Gastroesophageal sphincter (tissue), 4 donors: Measurements from ENCODE around the gene MED27. TPM values are rescaled to one million over a fixed set of nuclear protein-coding genes. Genes with fewer than 3 reads are reported as not detected.

Source experiments
- ATAC-seq: fragments of 150-250 bp; one replicate; pipeline ENCODE4 v1.9.1; 2016; ENCODE audit warnings: mild to moderate bottlenecking, moderate library complexity
- H3K27ac ChIP-seq, 4 donors: fragments of 200-600 bp; sonication (generic) in 3 of 4; 1 replicate in 3 of 4; 2 replicates in 1 of 4; pipeline ENCODE4 v1.5.1; 2016 to 2019
- H3K27me3 ChIP-seq: fragments of 200-600 bp; sonication (generic); one replicate; pipeline ENCODE4 v1.5.1; 2019
- H3K36me3 ChIP-seq, 2 donors: fragments of 200-600 bp; sonication (generic); one replicate each; pipeline ENCODE4 v1.5.1; 2019; ENCODE audit warnings: control low read depth in 1 of 2
- H3K4me1 ChIP-seq, 3 donors: fragments of 200-600 bp; sonication (generic); 1 replicate in 2 of 3; 2 replicates in 1 of 3; pipeline ENCODE4 v1.5.1; 2016 to 2019; ENCODE audit warnings: control low read depth in 2 of 3
- H3K4me3 ChIP-seq, 2 donors: fragments of 200-600 bp; sonication (generic); one replicate each; pipeline ENCODE4 v1.5.1; 2019; ENCODE audit warnings: mild to moderate bottlenecking in 1 of 2, moderate library complexity in 1 of 2
- H3K9me3 ChIP-seq, 3 donors: fragments of 200-600 bp; sonication (generic); one replicate each; pipeline ENCODE4 v1.5.1; 2017 to 2019; ENCODE audit warnings: control low read depth in 2 of 3
- CTCF ChIP-seq, 4 experiments: fragments of 200-600 bp in 2 of 4; fragments of 450-650 bp in 2 of 4; sonication (generic) in 1 of 4; IDR thresholded peaks; one replicate each; pipeline ENCODE4 v1.5.1; 2017 to 2019; ENCODE audit warnings: antibody characterized with exemption in 4 of 4, mild to moderate bottlenecking in 2 of 4, moderate library complexity in 2 of 4
- EP300 ChIP-seq: sonication (generic); formaldehyde crosslinking; IDR thresholded peaks from one replicate; pipeline ENCODE4 v1.6.1; 2017; ENCODE audit warnings: antibody characterized with exemption, mild to moderate bottlenecking
- POLR2A ChIP-seq, 2 donors: fragments of 450-650 bp; IDR thresholded peaks; one replicate each; pipeline ENCODE4 v1.6.1; 2017; ENCODE audit warnings: antibody characterized with exemption in 2 of 2, mild to moderate bottlenecking in 2 of 2, moderate library complexity in 1 of 2
- POLR2AphosphoS5 ChIP-seq: sonication (generic); formaldehyde crosslinking; IDR thresholded peaks from one replicate; pipeline ENCODE4 v1.6.1; 2017; ENCODE audit warnings: antibody characterized with exemption
- WGBS, 2 donors: methylation state at CpG; one replicate each; pipeline ENCODE4 v1.1.5; 2018; ENCODE audit warnings: low coverage in 1 of 2; 5-methylcytosine and 5-hydroxymethylcytosine counted together
- total RNA-seq, 4 donors: library from RNA; depleted of rRNA; stranded (reverse); fragments of >200 nt; gene quantifications; one replicate each; pipeline ENCODE4 v1.1.0, GENCODE V29; 2016

MED27 gene
- total RNA-seq, 4 donors from 2014 or later, result 13.2 to 21.0 (median 13.9) TPM

DNA sequence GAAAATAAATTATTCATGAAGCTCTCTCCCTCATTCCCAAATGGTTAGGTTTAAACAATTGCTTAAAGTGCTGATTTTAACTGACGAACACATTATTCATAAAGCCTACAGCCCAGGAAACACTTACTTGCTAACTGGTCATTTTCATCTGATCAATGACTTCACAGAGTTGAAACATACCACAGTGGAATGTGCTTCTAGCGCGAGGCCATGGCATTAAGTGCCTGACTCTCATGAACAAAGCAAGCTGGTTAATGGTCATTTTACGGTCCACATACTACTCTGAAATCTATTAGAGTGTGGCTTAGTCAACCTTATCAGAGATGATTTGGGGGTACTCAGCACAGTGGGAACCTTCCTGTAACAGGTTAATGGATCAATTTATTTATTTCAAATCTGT is 114.6 kb downstream of the MED27 start:
- no peak overlapping the region for H3K27ac ChIP-seq
- 75 to 92% methylated on average over 4 of the region's 4 CpGs for WGBS, 2 donors
- no peaks in the 10 kb centered on the region for H3K9me3 ChIP-seq
- H3K27me3 ChIP-seq, result no peaks in the 10 kb centered on the region
- ATAC-seq, result no peak
- TF ChIP-seq EP300, result no peak
- TF ChIP-seq POLR2AphosphoS5, result no peak
- no peak for TF ChIP-seq CTCF (IDR thresholded peaks at IDR 0.05)
- TF ChIP-seq POLR2A (IDR thresholded peaks at IDR 0.05), result no peak
- H3K4me1 ChIP-seq, result peaks cover 0 to 13% (median 0%) of the 10 kb centered on the region in 3 donors
- no peak overlapping the region for H3K4me3 ChIP-seq
- H3K36me3 ChIP-seq, result peaks cover 0 to 4% of the 10 kb centered on the region in 2 donors

- TF ChIP-seq EP300 (no peak), POLR2A (IDR thresholded peaks at IDR 0.05) (no peak), POLR2AphosphoS5 (no peak)
- H3K4me3 ChIP-seq, result no peak overlapping the region
- peaks cover 0 to 13% of the 10 kb centered on the region in 2 donors for H3K36me3 ChIP-seq
- H3K4me1 ChIP-seq, result peaks cover 0 to 13% (median 0%) of the 10 kb centered on the region in 3 donors
- no peak for ATAC-seq
- no peaks in the 10 kb centered on the region for H3K9me3 ChIP-seq
- 67 to 79% methylated on average over 10 to 12 of the region's 12 CpGs for WGBS, 2 donors
- no peak overlapping the region for H3K27ac ChIP-seq
- no peaks in the 10 kb centered on the region for H3K27me3 ChIP-seq
These were observed 116.3 kb downstream of the MED27 start for GRCh38 chr9:131963072-131964030.

DNA sequence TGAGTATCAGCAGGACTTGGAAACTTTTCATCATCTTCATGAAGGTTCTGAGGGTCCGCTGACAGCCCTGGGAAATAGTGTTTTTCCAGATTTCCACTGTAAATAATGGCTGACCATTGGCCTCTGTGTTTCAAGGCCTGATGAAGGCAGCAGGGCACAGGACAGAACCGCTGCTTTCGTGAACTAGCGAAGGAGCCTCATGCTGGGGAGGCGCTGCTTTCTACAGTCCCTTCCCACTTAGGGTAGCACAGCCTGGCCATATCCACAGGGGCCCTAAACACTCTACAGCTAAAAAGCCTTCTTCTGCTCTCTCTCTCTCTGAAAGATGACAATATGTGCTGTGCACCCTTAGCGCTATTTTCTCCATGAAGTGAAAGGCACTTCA is 118.2 kb downstream of the MED27 start:
- 96 to 100% methylated on average over 5 to 6 of the region's 6 CpGs for WGBS, 2 donors
- Histone ChIP-seq H3K27me3 (no peaks in the 10 kb centered on the region), H3K27ac (no peak overlapping the region), H3K4me1 (peaks cover 0 to 13% (median 0%) of the 10 kb centered on the region in 3 donors), H3K9me3 (no peaks in the 10 kb centered on the region), H3K36me3 (peaks cover 0 to 14% of the 10 kb centered on the region in 2 donors), H3K4me3 (no peak overlapping the region)
- ATAC-seq, result no peak
- TF ChIP-seq POLR2A (IDR thresholded peaks at IDR 0.05) (no peak), EP300 (no peak), POLR2AphosphoS5 (no peak), CTCF (IDR thresholded peaks at IDR 0.05) (no peak)

GRCh38 chr9:131960851-131961495 is 118.7 kb downstream of the MED27 start:
- H3K36me3 ChIP-seq, result peaks cover 0 to 14% of the 10 kb centered on the region in 2 donors
- no peaks in the 10 kb centered on the region for H3K9me3 ChIP-seq
- H3K27ac ChIP-seq, result no peak overlapping the region
- 78 to 85% methylated on average over 7 to 12 of the region's 12 CpGs for WGBS, 2 donors
- no peak for ATAC-seq
- no peak for TF ChIP-seq CTCF (IDR thresholded peaks at IDR 0.05)
- TF ChIP-seq EP300, result no peak
- no peak for TF ChIP-seq POLR2A (IDR thresholded peaks at IDR 0.05)
- TF ChIP-seq POLR2AphosphoS5, result no peak
- H3K4me3 ChIP-seq, result no peak overlapping the region
- H3K27me3 ChIP-seq, result no peaks in the 10 kb centered on the region
- peaks cover 0 to 13% (median 0%) of the 10 kb centered on the region in 3 donors for H3K4me1 ChIP-seq

GRCh38 chr9:131960311-131960710 is 119.4 kb downstream of the MED27 start:
- ATAC-seq, result no peak

More at GRCh38 chr9:131960311-131960710, 119.4 kb downstream of the MED27 start:
- Histone ChIP-seq H3K27ac (no peak overlapping the region), H3K27me3 (no peaks in the 10 kb centered on the region), H3K4me1 (peaks cover 0 to 13% (median 0%) of the 10 kb centered on the region in 3 donors), H3K9me3 (no peaks in the 10 kb centered on the region), H3K36me3 (peaks cover 0 to 14% of the 10 kb centered on the region in 2 donors), H3K4me3 (no peak overlapping the region)
- no peak for TF ChIP-seq CTCF (IDR thresholded peaks at IDR 0.05)
- TF ChIP-seq EP300, result no peak
- TF ChIP-seq POLR2A (IDR thresholded peaks at IDR 0.05), result no peak
- TF ChIP-seq POLR2AphosphoS5, result no peak
- WGBS, 2 donors, result 91 to 96% methylated on average over 6 to 9 of the region's 9 CpGs
